ENCODE measurements around the gene PTH1R.

DNA sequence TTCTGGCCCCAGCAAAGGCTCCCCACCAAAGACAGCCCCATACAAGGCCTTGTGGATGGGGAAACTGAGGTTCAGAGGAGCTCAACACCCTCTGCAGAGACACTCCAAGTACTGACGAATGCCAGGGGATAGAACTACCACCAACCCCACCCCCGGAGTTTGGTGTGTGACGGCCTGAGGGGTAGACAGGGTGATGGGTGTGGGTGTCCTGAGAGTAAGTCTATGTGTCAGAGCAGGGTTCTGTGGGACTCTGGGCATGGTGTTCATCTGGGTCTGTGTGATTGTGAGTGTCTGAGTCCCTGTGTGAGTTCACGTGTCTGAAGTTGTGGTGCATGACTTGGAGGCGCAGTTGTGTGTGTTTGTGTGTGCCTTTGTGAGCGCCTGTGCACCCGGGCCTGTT, 7.4 kb downstream of the PTH1R start:
- TF ChIP-seq HDGF (IDR thresholded peaks at IDR 0.05; ENCODE audit: borderline replicate concordance) (no peak), SUZ12 (IDR thresholded peaks at IDR 0.05) (no peak), ZNF384 (IDR thresholded peaks at IDR 0.05) (no peak), FOXK2 (IDR thresholded peaks at IDR 0.05) (no peak), NFRKB (IDR thresholded peaks at IDR 0.05) (no peak), SP1 (IDR thresholded peaks at IDR 0.05) (no peak), FOXM1 (IDR thresholded peaks at IDR 0.05; ENCODE audit: borderline replicate concordance) (no peak), ELF4 (IDR thresholded peaks at IDR 0.05) (no peak), LEF1 (IDR thresholded peaks at IDR 0.05; ENCODE audit: borderline replicate concordance) (no peak), FOXA1 (IDR thresholded peaks at IDR 0.05) (no peak), CTBP1 (IDR thresholded peaks at IDR 0.05; ENCODE audit: borderline replicate concordance) (no peak), PKNOX1 (IDR thresholded peaks at IDR 0.05) (no peak), TARDBP (IDR thresholded peaks at IDR 0.05) (no peak)
